GM23338 (cell line): ENCODE data around the gene COA1. TPM values are rescaled to one million over a fixed set of nuclear protein-coding genes. Genes with fewer than 3 reads are reported as not detected.

Source experiments
- ATAC-seq: fragments of 200-7000 bp; cut with Tn5 transposase; 3 replicates; pipeline ENCODE4 v1.9.1; 2020
- DNase-seq: peaks from one replicate; pipeline ENCODE4 v3.0.0-alpha.2; 2015; ENCODE audit warnings: low spot score
- H2AFZ ChIP-seq: fragments of 200-600 bp; sonication (generic); 2 replicates; pipeline ENCODE4 v1.8.0; 2016; ENCODE audit warnings: antibody characterized with exemption, mild to moderate bottlenecking, moderate library complexity
- H3F3A ChIP-seq: fragments of 200-600 bp; sonication (generic); replicated peaks from 2 replicates; pipeline ENCODE4 v1.8.0; 2017; ENCODE audit warnings: antibody characterized with exemption, mixed run types, low read depth
- H3K27ac ChIP-seq: fragments of 200-600 bp; sonication (generic); 2 replicates; pipeline ENCODE4 v1.6.1; 2016; ENCODE audit warnings: low read depth
- H3K27me3 ChIP-seq: fragments of 200-600 bp; sonication (generic); 2 replicates; pipeline ENCODE4 v1.8.0; 2016; ENCODE audit warnings: mild to moderate bottlenecking, mixed run types, moderate library complexity; ENCODE audit not compliant: insufficient read depth
- H3K36me3 ChIP-seq: fragments of 200-600 bp; sonication (generic); 2 replicates; pipeline ENCODE4 v1.8.0; 2016; ENCODE audit warnings: mild to moderate bottlenecking; ENCODE audit not compliant: insufficient read depth
- H3K4me1 ChIP-seq: fragments of 200-600 bp; sonication (generic); 2 replicates; pipeline ENCODE4 v1.8.0; 2016; ENCODE audit warnings: mild to moderate bottlenecking, moderate library complexity; ENCODE audit not compliant: insufficient read depth
- H3K4me2 ChIP-seq: fragments of 200-600 bp; sonication (generic); 2 replicates; pipeline ENCODE4 v1.7.1; 2017; ENCODE audit warnings: mixed run types
- H3K4me3 ChIP-seq: fragments of 200-600 bp; sonication (generic); 2 replicates; pipeline ENCODE4 v1.6.1; 2016; ENCODE audit warnings: mixed run types
- H3K79me2 ChIP-seq: fragments of 200-600 bp; sonication (generic); replicated peaks from 2 replicates; pipeline ENCODE4 v1.8.0; 2017; ENCODE audit warnings: mild to moderate bottlenecking; ENCODE audit not compliant: insufficient read depth
- H3K9me2 ChIP-seq: fragments of 200-600 bp; sonication (generic); 2 replicates; pipeline ENCODE4 v1.8.0; 2017; ENCODE audit not compliant: insufficient read depth
- H4K20me1 ChIP-seq: fragments of 200-600 bp; sonication (generic); replicated peaks from 2 replicates; pipeline ENCODE4 v1.8.0; 2017; ENCODE audit warnings: mild to moderate bottlenecking; ENCODE audit not compliant: insufficient read depth
- H3K27ac Mint-ChIP-seq: 2 replicates; pipeline ENCODE4 v1.8.0; 2020; ENCODE audit warnings: inconsistent platforms, mild to moderate bottlenecking, moderate library complexity, mixed read lengths
- H3K27me3 Mint-ChIP-seq: 3 replicates; pipeline ENCODE4 v1.8.0; 2022; ENCODE audit warnings: low read depth, mild to moderate bottlenecking, moderate library complexity, mixed read lengths, inconsistent platforms; ENCODE audit not compliant: insufficient read depth, poor library complexity
- H3K36me3 Mint-ChIP-seq: 3 replicates; pipeline ENCODE4 v1.8.0; 2021; ENCODE audit warnings: low read depth, mild to moderate bottlenecking, inconsistent platforms, moderate library complexity, mixed read lengths
- H3K4me1 Mint-ChIP-seq: 3 replicates; pipeline ENCODE4 v1.8.0; 2020; ENCODE audit warnings: mild to moderate bottlenecking, inconsistent platforms, mixed read lengths
- H3K4me3 Mint-ChIP-seq: 3 replicates; pipeline ENCODE4 v1.8.0; 2021; ENCODE audit warnings: moderate library complexity, mild to moderate bottlenecking, inconsistent platforms, mixed read lengths
- H3K9me3 Mint-ChIP-seq: 3 replicates; pipeline ENCODE4 v1.8.0; 2020; ENCODE audit warnings: moderate library complexity, mild to moderate bottlenecking, inconsistent platforms, mixed read lengths
- CREB1 ChIP-seq: fragments of 250-450 bp; sonication (Bioruptor Pico); IDR thresholded peaks from 2 replicates; pipeline ENCODE4 v1.5.0; 2020; ENCODE audit warnings: low read depth, mild to moderate bottlenecking, moderate library complexity
- ETS1 ChIP-seq: IDR thresholded peaks from 2 replicates; pipeline ENCODE4 v1.6.1; 2016; ENCODE audit warnings: antibody characterized with exemption
- EZH2phosphoT487 ChIP-seq: fragments of 200-600 bp; sonication (generic); IDR thresholded peaks from one replicate; pipeline ENCODE4 v1.8.1; 2018; ENCODE audit warnings: antibody characterized with exemption; ENCODE audit not compliant: unreplicated experiment
- JUNB ChIP-seq: IDR thresholded peaks from one replicate; pipeline ENCODE4 v1.6.1; 2016; ENCODE audit warnings: antibody characterized with exemption; ENCODE audit not compliant: unreplicated experiment
- POLR2AphosphoS5 ChIP-seq: IDR thresholded peaks from 2 replicates; pipeline ENCODE4 v1.6.1; 2016; ENCODE audit warnings: antibody characterized with exemption, low read depth
- ZNF114 ChIP-seq: fragments of 250-450 bp; sonication (Bioruptor Pico); IDR thresholded peaks from 2 replicates; pipeline ENCODE4 v1.5.0; 2020; ENCODE audit warnings: mild to moderate bottlenecking, moderate library complexity
- ZNF462 ChIP-seq: fragments of 250-450 bp; sonication (Bioruptor Pico); IDR thresholded peaks from 2 replicates; pipeline ENCODE4 v1.5.0; 2020; ENCODE audit warnings: mild to moderate bottlenecking, moderate library complexity
- polyA plus RNA-seq: library from polyadenylated mRNA; unstranded; fragments of >200 nt; fragmentation: Nextera tagmentation; extraction: Ambion mirVana; gene quantifications from 2 replicates; pipeline ENCODE4 v1.2.1, GENCODE V29; 2016
- total RNA-seq: library from RNA; depleted of rRNA; stranded (reverse); fragments of >200 nt; shearing (Covaris generic); gene quantifications from 2 replicates; pipeline ENCODE4 v1.2.3, GENCODE V29; 2014

The COA1 gene
- total and polyA plus RNA-seq, 2 experiments from 2014 or later: 156 to 158 TPM

- TF ChIP-seq ZNF462: no peak
- TF ChIP-seq POLR2AphosphoS5: no peak
Observed at GRCh38 chr7:43647673-43648472, 81.5 kb downstream of the COA1 start (continued).

GRCh38 chr7:43647339-43647672, 82.0 kb downstream of the COA1 start:
- Histone ChIP-seq H3K4me2 (peak overlapping the region; percentile 69), H3K27me3 (no peaks in the 10 kb centered on the region), H3K36me3 (peaks cover 5% of the 10 kb centered on the region), H3K4me1 (peaks cover 54% of the 10 kb centered on the region), H3K27ac (peak overlapping the region; percentile 99), H3K4me3 (peak overlapping the region; percentile 37), H3K9me2 (no peaks in the 10 kb centered on the region), H2AFZ (no peak overlapping the region), H3K79me2 (peaks cover 45% of the 10 kb centered on the region), H3F3A (peaks cover 5% of the 10 kb centered on the region; the same call in 1 of the 2 replicates), H4K20me1 (no peaks in the 10 kb centered on the region)
- peak; percentile 83 for DNase-seq
- Mint-ChIP-seq H3K9me3 (no peaks in the 10 kb centered on the region; the same call in 2 of the 3 replicates), H3K4me3 (no peak overlapping the region; the same call in 2 of the 3 replicates), H3K36me3 (peaks cover 63% of the 10 kb centered on the region), H3K27me3 (peaks cover 8% of the 10 kb centered on the region), H3K27ac (peak overlapping the region; percentile 93), H3K4me1 (peaks cover 57% of the 10 kb centered on the region)
- peak; percentile 82 for ATAC-seq
- no peak for TF ChIP-seq ETS1
- TF ChIP-seq ZNF114 (CRISPR knock-in tag): no peak
- TF ChIP-seq ZNF462: no peak
- no peak for TF ChIP-seq CREB1 (CRISPR knock-in tag)
- no peak for TF ChIP-seq EZH2phosphoT487
- TF ChIP-seq JUNB: no peak
